HepG2 (cell line): Measurements from ENCODE around the gene ARID3C. TPM values are rescaled to one million over a fixed set of nuclear protein-coding genes. Genes with fewer than 3 reads are reported as not detected.

Source experiments
- CHD4 ChIP-seq: fragments of 200-600 bp; sonication (generic); IDR thresholded peaks from 2 replicates; pipeline ENCODE4 v1.7.0; 2017; ENCODE audit warnings: mild to moderate bottlenecking, low read length, borderline replicate concordance
- FIP1L1 ChIP-seq: fragments of 200-400 bp; formaldehyde crosslinking; IDR thresholded peaks from 2 replicates; pipeline ENCODE4 v1.6.1; 2018; ENCODE audit warnings: low read depth, mild to moderate bottlenecking, low read length, moderate library complexity, borderline replicate concordance; ENCODE audit not compliant: insufficient read depth
- KDM3A ChIP-seq: IDR thresholded peaks from 2 replicates; pipeline ENCODE4 v1.6.1; 2018; ENCODE audit warnings: low read depth, missing compliant biosample characterization
- MAX ChIP-seq: IDR thresholded peaks from 2 replicates; pipeline ENCODE4 v1.6.1; 2012; ENCODE audit warnings: inconsistent platforms
- MXD4 ChIP-seq: IDR thresholded peaks from 2 replicates; pipeline ENCODE4 v1.6.1; 2016; ENCODE audit warnings: mild to moderate bottlenecking, missing biosample characterization, missing genetic modification reagents
- REPIN1 ChIP-seq: sonication (generic); formaldehyde crosslinking; IDR thresholded peaks from 2 replicates; pipeline ENCODE4 v1.8.0; 2022; ENCODE audit warnings: missing genetic modification reagents, low read depth, mild to moderate bottlenecking, borderline replicate concordance
- USF2 ChIP-seq, 2 experiments: sonication (generic) in 1 of 2; formaldehyde crosslinking in 1 of 2; IDR thresholded peaks; 2 replicates each; pipeline versions ENCODE4 v1.5.1 to v1.6.1; 2011 to 2020; ENCODE audit warnings: borderline replicate concordance in 1 of 2, low read depth in 1 of 2, low read length in 1 of 2, mild to moderate bottlenecking in 1 of 2, missing genetic modification reagents in 1 of 2, moderate library complexity in 1 of 2
- ZNF44 ChIP-seq: sonication (generic); formaldehyde crosslinking; IDR thresholded peaks from 2 replicates; pipeline ENCODE4 v1.5.1; 2020; ENCODE audit warnings: mild to moderate bottlenecking, missing genetic modification reagents
- ZNF576 ChIP-seq: sonication (generic); formaldehyde crosslinking; IDR thresholded peaks from 2 replicates; pipeline ENCODE4 v1.4.0; 2020; ENCODE audit warnings: mild to moderate bottlenecking, missing genetic modification reagents
- ZNF672 ChIP-seq: sonication (generic); formaldehyde crosslinking; IDR thresholded peaks from 2 replicates; pipeline ENCODE4 v1.8.1; 2022; ENCODE audit warnings: missing genetic modification reagents
- polyA plus RNA-seq, 8 experiments: library from polyadenylated mRNA; depleted of rRNA in 3 of 8; stranded (reverse) in 7 of 8; unstranded in 1 of 8; fragments of >200 nt; fragmentation: Illumina TruSeq in 4 of 8; extraction: Trizol in 4 of 8; gene quantifications; 2 replicates each; pipeline versions ENCODE4 v1.2.1 to v1.2.3, GENCODE V29; 2011 to 2016; ENCODE audit warnings: low read depth in 4 of 8, missing spikeins in 1 of 8, mixed read lengths in 1 of 8; ENCODE audit not compliant: insufficient read depth in 1 of 8
- total RNA-seq, 5 experiments: library from RNA; depleted of rRNA; stranded (reverse); fragments of >200 nt; fragmentation: Illumina TruSeq; extraction: Trizol; gene quantifications; 2 replicates each; pipeline ENCODE4 v1.2.3, GENCODE V29; 2016; ENCODE audit warnings: low read depth in 1 of 5
- TF ChIP-seq, protein P1 (sequence below): sonication (generic); formaldehyde crosslinking; IDR thresholded peaks from 2 replicates; pipeline ENCODE4 v1.8.0; 2022; ENCODE audit warnings: missing genetic modification reagents, mild to moderate bottlenecking, borderline replicate concordance
- TF ChIP-seq, protein P2 (sequence below): sonication (generic); formaldehyde crosslinking; IDR thresholded peaks from 2 replicates; pipeline ENCODE4 v1.4.0; 2020; ENCODE audit warnings: mild to moderate bottlenecking, missing genetic modification reagents
- TF ChIP-seq, protein P3 (sequence below): sonication (generic); formaldehyde crosslinking; IDR thresholded peaks from 2 replicates; pipeline ENCODE4 v1.8.0; 2022; ENCODE audit warnings: missing genetic modification reagents, mild to moderate bottlenecking, moderate library complexity, borderline replicate concordance

Gene ARID3C
- total and polyA plus RNA-seq, 2 of the 13 experiments (the other 11 are each of a cell fraction or from before 2014, with no cell fraction given) = not detected

DNA sequence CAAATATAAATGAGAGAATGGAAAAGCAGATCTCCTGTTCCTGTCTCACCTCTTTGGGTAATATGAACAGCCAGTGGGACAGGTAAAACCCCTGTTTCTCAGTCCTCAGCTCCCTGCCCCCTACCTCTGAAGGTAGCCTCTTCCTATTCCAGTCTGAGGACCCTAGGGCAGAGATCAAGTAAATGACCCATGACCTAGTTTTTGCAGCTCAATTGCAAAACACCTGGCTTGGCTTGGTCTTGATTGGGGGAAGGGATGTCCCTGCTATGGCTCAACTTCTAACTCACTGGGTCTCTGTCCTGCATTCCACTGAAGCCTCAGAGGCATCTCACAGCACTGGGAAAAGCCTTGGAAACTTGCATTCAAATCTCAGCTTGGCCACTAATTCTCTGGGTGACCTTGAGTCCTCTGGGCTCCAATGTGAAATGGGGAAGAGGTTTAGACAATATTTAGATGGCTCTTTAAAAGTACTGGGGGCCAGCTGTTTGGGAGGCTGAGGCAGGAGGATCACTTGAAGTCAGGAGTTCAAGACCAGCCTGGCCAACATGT, 16.0 kb upstream of the ARID3C start (continued):
- TF ChIP-seq MAX (peak; percentile 60; the same call in 1 of the 2 replicates), USF2 (IDR thresholded peaks at IDR 0.05; ENCODE audit: low read depth, low read length) (no peak), USF2 (CRISPR knock-in tag; IDR thresholded peaks at IDR 0.05; ENCODE audit: borderline replicate concordance) (no peak), ZNF576 (CRISPR knock-in tag) (no peak), MXD4 (CRISPR knock-in tag) (no peak), CHD4 (0 out of 2 replicates have a peak, but pooled peaks have one; percentile 83), REPIN1 (CRISPR knock-in tag) (no peak), KDM3A (CRISPR knock-in tag) (no peak), ZNF672 (CRISPR knock-in tag) (no peak), FIP1L1 (no peak), ZNF44 (CRISPR knock-in tag) (no peak)
- TF ChIP-seq, protein P1, sequence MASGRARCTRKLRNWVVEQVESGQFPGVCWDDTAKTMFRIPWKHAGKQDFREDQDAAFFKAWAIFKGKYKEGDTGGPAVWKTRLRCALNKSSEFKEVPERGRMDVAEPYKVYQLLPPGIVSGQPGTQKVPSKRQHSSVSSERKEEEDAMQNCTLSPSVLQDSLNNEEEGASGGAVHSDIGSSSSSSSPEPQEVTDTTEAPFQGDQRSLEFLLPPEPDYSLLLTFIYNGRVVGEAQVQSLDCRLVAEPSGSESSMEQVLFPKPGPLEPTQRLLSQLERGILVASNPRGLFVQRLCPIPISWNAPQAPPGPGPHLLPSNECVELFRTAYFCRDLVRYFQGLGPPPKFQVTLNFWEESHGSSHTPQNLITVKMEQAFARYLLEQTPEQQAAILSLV = no peak
- TF ChIP-seq, protein P2, sequence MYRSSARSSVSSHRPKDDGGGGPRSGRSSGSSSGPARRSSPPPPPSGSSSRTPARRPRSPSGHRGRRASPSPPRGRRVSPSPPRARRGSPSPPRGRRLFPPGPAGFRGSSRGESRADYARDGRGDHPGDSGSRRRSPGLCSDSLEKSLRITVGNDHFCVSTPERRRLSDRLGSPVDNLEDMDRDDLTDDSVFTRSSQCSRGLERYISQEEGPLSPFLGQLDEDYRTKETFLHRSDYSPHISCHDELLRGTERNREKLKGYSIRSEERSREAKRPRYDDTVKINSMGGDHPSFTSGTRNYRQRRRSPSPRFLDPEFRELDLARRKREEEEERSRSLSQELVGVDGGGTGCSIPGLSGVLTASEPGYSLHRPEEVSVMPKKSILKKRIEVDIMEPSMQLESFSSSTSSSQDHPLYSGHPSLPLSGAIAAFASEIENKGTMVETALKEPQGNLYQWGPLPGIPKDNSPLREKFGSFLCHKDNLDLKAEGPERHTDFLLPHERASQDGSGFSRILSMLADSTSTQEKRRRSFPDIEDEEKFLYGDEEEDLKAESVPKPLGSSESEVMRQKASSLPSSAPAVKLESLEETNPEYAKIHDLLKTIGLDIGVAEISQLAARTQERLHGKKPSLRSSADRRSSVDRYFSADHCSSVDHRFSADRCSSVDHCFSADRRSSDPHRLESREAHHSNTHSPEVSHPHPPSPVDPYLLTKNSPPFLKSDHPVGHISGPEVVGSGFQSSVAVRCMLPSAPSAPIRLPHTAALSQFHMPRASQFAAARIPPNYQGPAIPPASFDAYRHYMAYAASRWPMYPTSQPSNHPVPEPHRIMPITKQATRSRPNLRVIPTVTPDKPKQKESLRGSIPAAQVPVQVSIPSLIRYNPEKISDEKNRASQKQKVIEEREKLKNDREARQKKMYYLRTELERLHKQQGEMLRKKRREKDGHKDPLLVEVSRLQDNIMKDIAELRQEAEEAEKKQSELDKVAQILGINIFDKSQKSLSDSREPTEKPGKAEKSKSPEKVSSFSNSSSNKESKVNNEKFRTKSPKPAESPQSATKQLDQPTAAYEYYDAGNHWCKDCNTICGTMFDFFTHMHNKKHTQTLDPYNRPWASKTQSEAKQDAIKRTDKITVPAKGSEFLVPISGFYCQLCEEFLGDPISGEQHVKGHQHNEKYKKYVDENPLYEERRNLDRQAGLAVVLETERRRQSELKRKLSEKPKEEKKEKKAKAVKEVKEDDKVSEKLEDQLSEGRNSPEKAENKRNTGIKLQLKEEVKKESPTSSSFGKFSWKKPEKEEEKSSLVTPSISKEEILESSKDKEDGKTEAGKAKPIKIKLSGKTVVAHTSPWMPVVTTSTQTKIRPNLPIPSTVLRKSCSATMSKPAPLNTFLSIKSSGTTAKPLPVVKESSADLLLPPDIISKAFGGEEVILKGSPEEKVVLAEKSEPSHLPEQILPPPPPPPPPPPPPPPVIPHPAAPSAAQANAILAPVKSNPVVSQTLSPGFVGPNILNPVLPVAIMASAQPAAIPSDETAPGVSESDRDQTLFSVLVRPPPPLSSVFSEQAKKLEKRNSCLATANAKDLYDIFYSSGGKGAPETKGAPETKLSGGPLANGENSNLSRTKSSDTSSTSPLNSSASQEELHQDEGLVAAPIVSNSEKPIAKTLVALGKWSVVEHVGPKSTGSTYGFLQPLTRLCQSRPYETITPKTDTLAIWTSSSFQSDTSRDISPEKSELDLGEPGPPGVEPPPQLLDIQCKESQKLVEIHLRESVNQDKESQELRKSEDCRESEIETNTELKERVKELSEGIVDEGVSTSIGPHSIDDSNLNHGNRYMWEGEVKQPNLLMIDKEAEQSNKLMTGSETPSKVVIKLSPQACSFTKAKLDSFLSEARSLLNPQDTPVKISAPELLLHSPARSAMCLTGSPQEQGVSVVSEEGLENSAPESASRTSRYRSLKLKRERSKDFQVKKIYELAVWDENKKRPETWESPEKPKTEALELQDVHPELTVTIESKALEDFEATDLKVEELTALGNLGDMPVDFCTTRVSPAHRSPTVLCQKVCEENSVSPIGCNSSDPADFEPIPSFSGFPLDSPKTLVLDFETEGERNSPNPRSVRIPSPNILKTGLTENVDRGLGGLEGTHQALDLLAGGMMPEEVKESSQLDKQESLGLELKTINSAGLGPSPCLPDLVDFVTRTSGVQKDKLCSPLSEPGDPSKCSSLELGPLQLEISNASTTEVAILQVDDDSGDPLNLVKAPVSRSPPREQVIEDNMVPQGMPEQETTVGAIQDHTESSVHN = peak; percentile 66; the same call in 1 of the 2 replicates
- TF ChIP-seq, protein P3, sequence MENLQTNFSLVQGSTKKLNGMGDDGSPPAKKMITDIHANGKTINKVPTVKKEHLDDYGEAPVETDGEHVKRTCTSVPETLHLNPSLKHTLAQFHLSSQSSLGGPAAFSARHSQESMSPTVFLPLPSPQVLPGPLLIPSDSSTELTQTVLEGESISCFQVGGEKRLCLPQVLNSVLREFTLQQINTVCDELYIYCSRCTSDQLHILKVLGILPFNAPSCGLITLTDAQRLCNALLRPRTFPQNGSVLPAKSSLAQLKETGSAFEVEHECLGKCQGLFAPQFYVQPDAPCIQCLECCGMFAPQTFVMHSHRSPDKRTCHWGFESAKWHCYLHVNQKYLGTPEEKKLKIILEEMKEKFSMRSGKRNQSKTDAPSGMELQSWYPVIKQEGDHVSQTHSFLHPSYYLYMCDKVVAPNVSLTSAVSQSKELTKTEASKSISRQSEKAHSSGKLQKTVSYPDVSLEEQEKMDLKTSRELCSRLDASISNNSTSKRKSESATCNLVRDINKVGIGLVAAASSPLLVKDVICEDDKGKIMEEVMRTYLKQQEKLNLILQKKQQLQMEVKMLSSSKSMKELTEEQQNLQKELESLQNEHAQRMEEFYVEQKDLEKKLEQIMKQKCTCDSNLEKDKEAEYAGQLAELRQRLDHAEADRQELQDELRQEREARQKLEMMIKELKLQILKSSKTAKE (CRISPR knock-in tag) = peak; percentile 53; the same call in 1 of the 2 replicates
